ENCODE results near the gene AXIN2.

AXIN2 gene

GRCh38 chr17:65583921-65584603 is 22.6 kb upstream of the AXIN2 start:
- DNase-seq (ENCODE audit: low read depth), result no peak

- DNase-seq (ENCODE audit: low read depth), result no peak
Measured at GRCh38 chr17:65576939-65577338, 15.5 kb upstream of the AXIN2 start.

DNA sequence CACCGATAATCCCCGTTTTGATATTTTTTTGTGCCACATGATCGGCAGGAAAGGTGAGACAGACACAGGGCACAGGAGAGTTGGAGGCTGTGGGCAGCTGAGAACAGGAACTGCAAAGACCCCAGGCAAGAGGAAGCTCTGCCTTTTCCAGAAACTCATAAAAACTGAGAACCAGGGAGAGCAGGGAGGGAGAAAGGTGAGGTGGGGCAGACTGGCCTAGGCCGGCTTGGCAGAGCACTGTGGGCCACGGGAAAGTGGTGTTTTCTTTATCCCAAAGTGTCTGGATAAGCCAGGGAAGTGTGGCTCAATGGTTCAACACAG is 11.8 kb upstream of the AXIN2 start:
- no peak for DNase-seq (ENCODE audit: low read depth)

- no peak for DNase-seq (ENCODE audit: low read depth)
Measured at GRCh38 chr17:65572581-65573281, 11.3 kb upstream of the AXIN2 start.

DNA sequence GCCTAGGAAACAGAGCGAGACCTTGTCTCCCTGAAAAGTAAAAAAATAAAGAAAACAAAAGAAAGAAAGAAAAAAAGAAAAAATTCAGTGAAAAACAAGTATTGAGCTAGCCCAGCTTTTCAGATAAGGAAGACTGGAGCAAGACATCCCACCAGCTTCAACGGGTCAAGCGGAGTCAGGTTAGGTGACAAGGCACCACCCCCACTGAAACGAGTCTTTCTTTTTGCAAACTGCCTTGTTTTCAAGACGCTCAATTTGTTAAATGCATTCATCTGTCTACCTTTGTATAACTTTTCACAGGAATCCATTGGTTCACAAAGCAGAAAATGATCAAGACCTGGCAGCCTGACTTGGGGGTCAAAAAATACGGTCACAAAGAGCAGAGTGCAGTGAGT is 10.7 kb upstream of the AXIN2 start:
- no peak for DNase-seq (ENCODE audit: low read depth)

DNA sequence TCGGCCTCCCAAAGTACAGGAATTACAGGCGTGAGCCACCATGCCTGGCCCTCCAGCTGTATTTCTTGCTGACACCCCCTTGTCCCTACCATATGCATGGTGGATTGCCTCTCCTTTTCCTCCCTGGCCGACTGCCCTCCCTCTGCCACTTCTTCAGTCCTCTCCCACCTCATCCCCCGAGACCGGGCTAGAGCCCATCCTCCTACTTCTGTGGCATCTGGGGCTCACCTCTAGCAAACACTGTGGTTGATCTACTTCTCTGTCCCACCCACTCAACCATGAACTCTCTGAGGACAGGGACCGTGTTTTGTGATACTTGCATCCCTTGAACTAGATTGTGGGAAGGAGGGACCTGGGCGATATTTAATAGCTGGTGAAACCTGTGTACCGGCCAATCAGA is 7.5 kb upstream of the AXIN2 start:
- no peak for DNase-seq (ENCODE audit: low read depth)

- DNase-seq (ENCODE audit: low read depth), result no peak
Measured at GRCh38 chr17:65567566-65567965, 6.1 kb upstream of the AXIN2 start.

DNA sequence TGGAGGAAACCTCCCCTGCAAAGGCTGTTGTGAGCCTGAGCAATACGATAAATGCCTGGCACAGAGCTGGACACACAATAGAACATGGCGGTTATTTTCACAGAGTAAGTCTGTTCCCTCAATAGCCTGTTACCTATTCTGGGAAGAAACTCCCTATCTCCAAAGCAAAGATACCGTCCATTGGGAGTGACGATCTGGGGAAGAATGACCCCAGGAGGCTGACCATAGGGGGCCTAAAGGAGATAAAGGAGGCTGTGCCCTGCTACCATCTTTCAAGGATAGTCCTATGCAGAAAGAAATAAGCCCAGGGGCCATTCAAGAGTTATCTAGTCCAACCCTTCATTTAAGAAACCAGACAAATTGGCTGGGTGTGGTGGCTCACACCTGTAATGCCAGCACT is 4.1 kb upstream of the AXIN2 start:
- no peak for DNase-seq (ENCODE audit: low read depth)

DNA sequence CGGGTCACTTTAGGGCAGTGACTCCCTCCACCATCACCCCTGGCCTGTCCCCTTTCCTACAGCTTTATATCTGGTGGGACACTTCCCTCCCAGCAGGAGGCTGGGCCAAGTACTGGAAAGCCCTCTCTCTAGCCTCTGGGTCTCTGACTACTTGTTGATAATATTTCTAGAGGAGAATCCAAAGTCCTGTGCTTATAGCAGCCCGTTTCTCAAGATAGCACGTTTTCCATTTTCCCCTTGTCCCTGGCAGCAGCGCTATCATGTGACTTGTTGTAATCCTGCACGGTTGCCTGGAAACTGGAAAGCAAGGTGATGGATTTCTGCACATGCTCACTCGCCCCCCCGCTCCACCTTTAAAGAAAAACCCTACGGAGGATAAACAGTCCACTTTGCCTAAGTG is 3.3 kb upstream of the AXIN2 start:
- no peak for DNase-seq (ENCODE audit: low read depth)

DNA sequence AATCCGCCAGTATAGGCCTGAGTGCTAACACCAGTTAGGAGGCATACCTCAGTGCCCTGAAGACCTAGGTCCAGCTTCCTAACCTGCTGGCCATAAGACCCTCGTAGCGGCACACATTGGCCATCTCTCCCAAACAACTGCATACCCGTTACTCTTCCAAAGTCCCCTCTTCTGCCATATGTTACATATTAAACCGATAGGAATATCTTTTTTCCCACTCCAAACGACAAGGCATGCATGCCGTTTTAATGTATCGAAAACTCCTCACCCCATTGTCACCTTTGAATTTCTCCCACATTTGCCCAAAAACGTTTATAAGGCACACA is 721 bp upstream of the AXIN2 start:
- no peak for DNase-seq (ENCODE audit: low read depth)

- peak; percentile 83 for DNase-seq (ENCODE audit: low read depth)
Measured at GRCh38 chr17:65560628-65561451, 608 bp downstream of the AXIN2 start.

GRCh38 chr17:65559804-65560627 is 1.4 kb downstream of the AXIN2 start:
- DNase-seq (ENCODE audit: low read depth), result no peak

DNA sequence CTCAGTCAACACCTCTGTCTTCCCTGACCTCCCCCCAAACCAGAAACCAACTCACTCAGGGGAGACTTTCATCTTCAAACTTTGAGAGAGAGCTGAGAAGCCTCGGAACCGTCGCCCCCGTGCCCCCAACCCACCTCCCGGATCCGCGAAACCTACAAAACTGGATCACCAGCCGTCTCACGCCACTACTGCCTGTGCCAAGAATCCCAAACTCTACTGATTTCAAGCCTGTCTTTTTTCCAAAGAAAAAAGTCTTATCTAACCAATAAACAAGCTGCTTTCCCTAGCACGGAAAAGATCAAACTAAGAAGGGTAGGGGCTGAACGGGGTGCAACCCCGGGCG is 2.0 kb downstream of the AXIN2 start:
- no peak for DNase-seq (ENCODE audit: low read depth)

GRCh38 chr17:65558683-65559460 is 2.6 kb downstream of the AXIN2 start:
- DNase-seq (ENCODE audit: low read depth), result no peak

DNA sequence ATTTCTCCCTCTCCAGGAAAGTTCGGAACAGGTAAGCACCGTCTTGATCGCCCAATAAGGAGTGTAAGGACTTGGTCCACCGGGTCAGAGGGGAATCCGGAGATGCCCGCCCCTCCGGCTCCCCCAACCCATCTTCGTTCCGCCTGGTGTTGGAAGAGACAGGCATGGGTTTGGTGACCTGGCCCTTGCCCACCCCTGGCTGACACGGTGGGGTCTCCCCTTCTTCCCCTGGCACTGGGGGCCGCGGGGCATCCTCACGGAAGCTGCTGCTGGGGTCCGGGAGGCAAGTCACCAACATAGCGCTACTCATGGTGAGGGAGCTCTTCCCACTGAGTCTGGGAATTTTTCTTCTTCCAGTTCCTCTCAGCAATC is 3.2 kb downstream of the AXIN2 start:
- no peak for DNase-seq (ENCODE audit: low read depth)

- DNase-seq (ENCODE audit: low read depth), result peak; percentile 68
Measured at GRCh38 chr17:65557349-65558310, 3.8 kb downstream of the AXIN2 start.

- no peak for DNase-seq (ENCODE audit: low read depth)
Measured at GRCh38 chr17:65556910-65557348, 4.5 kb downstream of the AXIN2 start.

DNA sequence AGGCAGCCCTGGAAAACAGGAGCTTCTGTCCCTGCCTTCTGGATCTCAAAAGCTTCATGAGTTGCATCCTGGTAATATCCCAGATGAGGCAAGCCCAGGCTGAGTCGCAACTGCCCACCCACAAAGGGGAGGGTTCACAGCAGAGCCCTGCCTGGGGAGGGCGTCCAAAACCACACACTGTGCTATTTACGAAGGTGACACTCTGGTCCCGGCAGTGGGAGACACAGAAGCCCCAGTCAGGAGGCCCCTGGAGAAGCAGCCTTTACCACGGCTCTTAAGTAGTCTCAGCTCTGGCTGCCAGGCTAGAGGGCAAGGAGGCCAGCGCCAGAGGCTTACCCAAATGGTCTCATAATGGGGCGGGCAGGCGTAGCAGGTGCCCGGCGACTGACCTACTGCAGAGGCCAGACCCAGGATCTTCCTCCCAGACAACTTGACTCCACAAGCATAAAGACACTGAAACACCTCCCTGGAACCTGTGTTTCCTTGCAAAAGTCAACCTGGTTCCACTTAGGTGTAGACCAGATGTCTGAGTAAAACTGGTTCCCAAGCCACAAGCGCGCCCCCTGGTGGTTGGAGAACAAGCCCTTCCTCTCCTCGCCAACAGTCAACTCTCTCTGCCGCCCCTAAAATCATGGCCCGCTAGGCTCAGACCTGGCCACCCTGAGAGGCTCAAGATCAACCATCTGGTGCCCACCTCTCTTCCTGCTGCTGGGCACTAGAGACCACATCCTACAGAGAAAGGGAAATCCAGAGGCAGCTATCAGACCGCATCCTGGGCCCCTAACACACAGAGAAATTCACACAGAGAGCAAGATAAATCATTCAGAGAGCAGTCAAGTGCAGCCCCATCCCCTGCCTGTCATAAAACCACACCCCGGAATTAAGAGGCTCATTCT is 5.2 kb downstream of the AXIN2 start:
- DNase-seq (ENCODE audit: low read depth), result peak; percentile 59

GRCh38 chr17:65554553-65555223 is 6.8 kb downstream of the AXIN2 start:
- peak; percentile 70 for DNase-seq (ENCODE audit: low read depth)

All from EH (cell line).